Body of pancreas (tissue), 4 donors: ENCODE results near the gene KIZ. TPM values are rescaled to one million over a fixed set of nuclear protein-coding genes. Genes with fewer than 3 reads are reported as not detected.

ENCODE experiments used
- ATAC-seq: fragments of 150-250 bp; one replicate; pipeline ENCODE4 v1.9.1; 2016
- DNase-seq, 4 donors: peaks; one replicate each; pipeline ENCODE4 v3.0.0-alpha.2; 2019
- H3K27ac ChIP-seq, 4 donors: fragments of 200-600 bp; sonication (generic); 1 replicate in 3 of 4; 2 replicates in 1 of 4; pipeline versions ENCODE4 v1.5.1 to v1.6.1; 2016 to 2019; ENCODE audit warnings: mild to moderate bottlenecking in 1 of 4, mixed read lengths in 1 of 4, moderate library complexity in 1 of 4
- H3K27me3 ChIP-seq, 2 donors: fragments of 200-600 bp; sonication (generic); one replicate each; pipeline ENCODE4 v1.6.0; 2016; ENCODE audit warnings: mild to moderate bottlenecking in 1 of 2
- H3K36me3 ChIP-seq, 2 donors: fragments of 200-600 bp; sonication (generic); replicated peaks in 1 of 2; 2 replicates each; pipeline ENCODE4 v1.5.1; 2016; ENCODE audit warnings: low read depth in 2 of 2; ENCODE audit not compliant: insufficient read depth in 1 of 2
- H3K4me1 ChIP-seq: fragments of 200-600 bp; sonication (generic); one replicate; pipeline ENCODE4 v1.6.0; 2016
- H3K4me3 ChIP-seq, 2 donors: fragments of 200-600 bp; sonication (generic); 1 replicate in 1 of 2; 2 replicates in 1 of 2; pipeline ENCODE4 v1.5.1; 2016 to 2019
- H3K9me3 ChIP-seq, 3 donors: fragments of 200-600 bp; sonication (generic); 1 replicate in 2 of 3; 2 replicates in 1 of 3; pipeline ENCODE4 v1.5.1; 2016
- CTCF ChIP-seq, 7 experiments: fragments of 450-650 bp in 4 of 7; fragments of 200-600 bp in 3 of 7; sonication (generic) in 3 of 7; IDR thresholded peaks; one replicate each; pipeline ENCODE4 v1.5.1; 2016 to 2019; ENCODE audit warnings: antibody characterized with exemption in 7 of 7
- POLR2A ChIP-seq, 3 donors: fragments of 450-650 bp; IDR thresholded peaks; one replicate each; pipeline ENCODE4 v1.6.1; 2016; ENCODE audit warnings: antibody characterized with exemption in 3 of 3, mild to moderate bottlenecking in 2 of 3
- WGBS, 2 donors: methylation state at CpG; one replicate each; pipeline ENCODE4 v1.1.5; 2017; 5-methylcytosine and 5-hydroxymethylcytosine counted together
- intact Hi-C: fragments of 100-400 bp; cut with DNase I; formaldehyde crosslinking; loops from one replicate; pipeline ENCODE4 v1.15.1; 2023
- total RNA-seq, 2 donors: library from RNA; depleted of rRNA; stranded (reverse); fragments of >200 nt; gene quantifications; one replicate each; pipeline ENCODE4 v1.1.0, GENCODE V29; 2016

The KIZ gene
- total RNA-seq, 2 donors from 2014 or later, result 17.1 to 28.7 TPM

GRCh38 chr20:21190869-21191268 lies 65.0 kb downstream of the KIZ start:
- 71 to 79% methylated on average over 1 of the region's 1 CpG for WGBS, 2 donors

GRCh38 chr20:21191839-21192238 lies 66.0 kb downstream of the KIZ start:
- H3K9me3 ChIP-seq, result no peaks in the 10 kb centered on the region
- H3K27me3 ChIP-seq, result no peaks in the 10 kb centered on the region
- no peak overlapping the region for H3K27ac ChIP-seq
- H3K4me1 ChIP-seq, result no peaks in the 10 kb centered on the region
- H3K36me3 ChIP-seq, result no peaks in the 10 kb centered on the region
- H3K4me3 ChIP-seq, result no peak overlapping the region
- WGBS, 2 donors, result 68 to 70% methylated on average over 5 of the region's 5 CpGs
- ATAC-seq (no peak), DNase-seq (no peak)
- no peak for TF ChIP-seq POLR2A (IDR thresholded peaks at IDR 0.05)
- TF ChIP-seq CTCF (IDR thresholded peaks at IDR 0.05), result no peak
- intact Hi-C loops, result no loop called here

More at GRCh38 chr20:21190869-21191268, 65.0 kb downstream of the KIZ start:
- Histone ChIP-seq H3K36me3 (no peaks in the 10 kb centered on the region), H3K9me3 (no peaks in the 10 kb centered on the region), H3K27ac (no peak overlapping the region), H3K4me1 (no peaks in the 10 kb centered on the region), H3K27me3 (no peaks in the 10 kb centered on the region), H3K4me3 (no peak overlapping the region)
- no peak for ATAC-seq
- DNase-seq, result no peak
- no peak for TF ChIP-seq CTCF (IDR thresholded peaks at IDR 0.05)
- TF ChIP-seq POLR2A (IDR thresholded peaks at IDR 0.05), result no peak
- intact Hi-C loops, result no loop called here

GRCh38 chr20:21202259-21202658 lies 76.4 kb downstream of the KIZ start:
- TF ChIP-seq CTCF (IDR thresholded peaks at IDR 0.05), result no peak
- TF ChIP-seq POLR2A (IDR thresholded peaks at IDR 0.05), result no peak
- Histone ChIP-seq H3K27me3 (no peaks in the 10 kb centered on the region), H3K27ac (no peak overlapping the region), H3K4me1 (no peaks in the 10 kb centered on the region), H3K9me3 (no peaks in the 10 kb centered on the region), H3K36me3 (no peaks in the 10 kb centered on the region), H3K4me3 (no peak overlapping the region)
- no peak for ATAC-seq
- intact Hi-C loops, result no loop called here
- WGBS, 2 donors, result 86 to 93% methylated on average over 2 of the region's 2 CpGs
- no peak for DNase-seq

- 69 to 73% methylated on average over 4 of the region's 4 CpGs for WGBS, 2 donors
- ATAC-seq, result no peak
Measured at GRCh38 chr20:21203088-21203656, 77.3 kb downstream of the KIZ start.

More at GRCh38 chr20:21203088-21203656, 77.3 kb downstream of the KIZ start:
- Histone ChIP-seq H3K9me3 (no peaks in the 10 kb centered on the region), H3K27ac (no peak overlapping the region), H3K27me3 (no peaks in the 10 kb centered on the region), H3K4me3 (no peak overlapping the region), H3K36me3 (no peaks in the 10 kb centered on the region), H3K4me1 (no peaks in the 10 kb centered on the region)
- DNase-seq, result no peak
- intact Hi-C loops, result no loop called here
- TF ChIP-seq POLR2A (IDR thresholded peaks at IDR 0.05) (no peak), CTCF (IDR thresholded peaks at IDR 0.05) (no peak)
